Measurements from ENCODE around the gene PZP. TPM values are rescaled to one million over a fixed set of nuclear protein-coding genes. Genes with fewer than 3 reads are reported as not detected.

The PZP gene
- total RNA-seq, 1 donor from 2014 or later, result not detected

DNA sequence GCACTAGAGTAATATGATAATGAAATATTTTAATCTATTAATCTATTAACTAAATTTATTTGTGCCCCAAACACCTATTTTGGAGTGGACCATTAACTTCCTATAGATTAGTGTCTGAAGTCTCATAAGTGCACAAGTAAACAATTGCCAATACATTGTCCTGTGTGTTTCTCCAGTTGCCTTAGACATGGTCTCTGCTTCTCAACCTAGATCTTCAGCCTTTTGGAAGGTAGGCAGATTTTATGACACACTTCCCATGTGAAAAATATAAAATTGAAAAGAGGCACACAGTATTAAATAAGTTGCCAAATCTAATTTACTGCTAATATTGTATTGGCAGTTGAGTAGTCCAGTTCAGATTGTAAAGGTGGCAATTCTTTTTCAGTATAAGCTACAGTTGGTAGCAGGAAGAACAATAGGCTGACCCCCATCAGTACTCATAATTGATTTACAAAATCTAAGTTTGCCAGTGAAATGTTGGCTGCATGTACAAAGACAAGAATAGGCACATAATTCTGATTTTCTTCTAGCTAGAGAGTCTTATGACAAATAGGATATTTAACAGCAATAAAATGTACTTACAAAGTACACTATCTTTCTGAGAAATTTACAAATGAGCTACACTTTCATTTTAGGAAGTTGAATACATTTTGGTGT, 103.3 kb downstream of the PZP start:
- intact Hi-C loops (cut with micrococcal nuclease), result no loop called here

DNA sequence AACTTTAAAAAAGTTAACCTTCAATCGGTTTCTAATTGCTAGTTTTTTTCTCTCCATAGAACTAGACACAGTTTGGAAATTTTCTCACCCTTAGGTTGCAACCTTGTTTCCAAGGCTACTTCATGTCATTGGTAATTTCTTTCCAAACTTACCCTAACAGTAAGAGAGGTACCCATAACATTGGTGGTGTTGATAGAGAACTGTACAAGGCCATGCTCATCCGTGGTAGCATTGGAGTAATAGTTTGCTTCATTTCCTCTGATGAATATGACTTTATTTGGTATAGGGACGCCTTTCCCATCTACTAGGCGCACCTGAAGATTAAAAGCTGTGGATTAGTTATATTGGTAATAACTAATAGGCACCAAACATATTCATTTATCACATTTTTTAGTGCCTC, 104.1 kb downstream of the PZP start:
- intact Hi-C loops (cut with micrococcal nuclease), result no loop called here

DNA sequence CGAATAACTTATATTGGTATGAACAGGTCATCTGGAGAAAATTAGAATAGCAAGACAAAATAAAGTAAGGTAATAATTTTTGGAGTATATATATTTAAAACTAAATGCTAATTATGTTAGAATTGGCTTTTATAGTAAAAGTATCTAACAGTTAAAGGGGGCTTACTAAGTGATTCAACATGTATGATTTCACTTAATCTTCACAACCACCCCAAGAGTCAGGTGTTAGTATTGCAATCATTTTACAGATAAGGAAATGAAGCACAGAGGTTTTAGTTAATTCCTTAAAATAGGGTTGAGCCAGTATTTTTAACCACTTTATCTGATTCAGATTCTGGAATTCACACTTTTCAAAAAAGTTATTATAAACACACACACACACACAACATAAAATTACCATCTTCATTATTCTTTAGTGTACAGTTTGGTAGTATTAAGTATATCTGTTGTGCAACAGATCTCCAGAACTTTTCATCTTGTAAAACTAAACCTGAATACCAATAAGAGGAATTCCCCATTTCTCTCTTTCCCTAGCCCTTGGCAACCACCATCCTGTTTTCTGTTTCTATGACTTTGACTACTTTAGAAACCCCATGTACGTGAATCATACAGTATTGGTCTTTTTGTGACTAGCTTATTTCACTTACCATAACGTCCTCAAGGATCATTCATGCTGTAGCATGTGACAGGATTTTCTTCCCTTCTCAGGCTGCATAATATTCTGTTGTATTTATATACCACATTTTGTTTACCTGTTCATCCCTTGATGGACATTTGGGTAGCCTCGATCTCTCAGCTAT, 104.9 kb downstream of the PZP start:
- intact Hi-C loops (cut with micrococcal nuclease), result no loop called here

DNA sequence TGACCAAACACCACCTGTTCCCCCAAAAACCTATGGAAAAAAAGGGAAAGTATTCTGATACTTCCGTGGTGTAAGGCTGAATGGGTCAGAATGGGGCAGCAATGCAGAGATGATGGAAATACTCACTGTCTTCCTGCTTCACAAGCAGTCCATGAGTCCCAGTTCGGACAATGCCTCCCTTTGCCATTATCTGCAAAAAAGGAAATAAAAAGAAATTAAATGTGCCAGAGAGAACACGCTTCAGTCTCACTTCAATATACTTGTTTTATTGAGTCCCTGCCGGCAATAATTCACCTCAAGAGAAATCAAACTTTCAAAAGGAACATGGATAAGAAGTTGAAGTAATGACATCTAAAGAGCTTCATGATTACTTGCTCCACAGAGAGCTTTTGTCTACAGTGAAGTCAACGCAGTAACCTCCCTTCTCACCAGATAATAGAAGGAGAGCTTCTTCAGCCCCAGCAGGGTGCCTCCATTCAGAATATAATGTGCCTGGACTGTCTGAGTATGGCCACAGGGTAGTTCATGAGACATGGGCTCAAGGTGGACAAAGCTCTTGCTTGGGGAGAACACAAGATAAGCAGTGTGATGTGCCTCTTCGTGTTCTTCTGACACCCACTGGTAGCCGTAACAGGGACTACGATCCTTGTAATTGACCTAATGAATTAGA, 107.0 kb downstream of the PZP start:
- intact Hi-C loops (cut with micrococcal nuclease), result no loop called here

DNA sequence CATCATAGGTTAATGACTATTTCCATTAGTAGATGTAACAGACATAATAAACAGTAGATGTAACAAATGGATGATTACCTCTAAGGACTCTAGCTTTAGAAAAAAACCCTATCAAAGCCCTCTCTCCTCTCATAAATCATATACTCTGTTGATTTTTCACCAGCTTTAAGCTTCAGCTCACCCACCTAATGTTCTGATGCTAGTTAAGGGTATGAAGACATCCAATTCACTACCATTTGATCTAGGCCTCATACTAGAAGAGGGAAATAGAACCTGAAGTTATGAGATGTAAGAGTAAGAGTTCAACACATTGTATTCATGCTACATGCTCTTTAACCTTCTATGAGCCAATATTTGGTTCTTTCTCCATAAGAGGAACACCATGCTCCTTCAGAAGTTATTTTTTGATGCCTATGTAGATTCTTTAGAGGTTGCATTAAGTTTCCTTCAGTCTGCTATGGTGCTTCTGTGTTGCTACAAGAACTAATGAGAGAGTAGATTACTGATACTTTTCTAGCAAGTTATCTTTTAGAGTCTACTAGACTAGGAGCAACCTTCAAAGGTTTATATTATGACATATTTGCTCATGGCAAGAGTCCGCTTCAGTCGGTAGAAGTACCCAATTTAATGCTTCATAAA, 108.5 kb downstream of the PZP start:
- intact Hi-C loops (cut with micrococcal nuclease), result no loop called here

Other genes with a start within 250 kb of the PZP start
- gene KLRG1, start 218.8 kb downstream of the PZP start, total RNA-seq, result 3.5 TPM in 2 replicates
- not detected in 2 replicates for gene A2M, start 92.5 kb downstream of the PZP start, total RNA-seq

All from T-helper 2 cell treated with Interferon-gamma antibody and Interleukin-4, amounts not matched to agents 100 ng/mL and 5 ng/mL, for 36 hours (primary cell).